ENCODE results near the gene ILK. TPM values are rescaled to one million over a fixed set of nuclear protein-coding genes. Genes with fewer than 3 reads are reported as not detected.

ILK gene
- total RNA-seq, 1 donor from 2014 or later = 128 TPM

DNA sequence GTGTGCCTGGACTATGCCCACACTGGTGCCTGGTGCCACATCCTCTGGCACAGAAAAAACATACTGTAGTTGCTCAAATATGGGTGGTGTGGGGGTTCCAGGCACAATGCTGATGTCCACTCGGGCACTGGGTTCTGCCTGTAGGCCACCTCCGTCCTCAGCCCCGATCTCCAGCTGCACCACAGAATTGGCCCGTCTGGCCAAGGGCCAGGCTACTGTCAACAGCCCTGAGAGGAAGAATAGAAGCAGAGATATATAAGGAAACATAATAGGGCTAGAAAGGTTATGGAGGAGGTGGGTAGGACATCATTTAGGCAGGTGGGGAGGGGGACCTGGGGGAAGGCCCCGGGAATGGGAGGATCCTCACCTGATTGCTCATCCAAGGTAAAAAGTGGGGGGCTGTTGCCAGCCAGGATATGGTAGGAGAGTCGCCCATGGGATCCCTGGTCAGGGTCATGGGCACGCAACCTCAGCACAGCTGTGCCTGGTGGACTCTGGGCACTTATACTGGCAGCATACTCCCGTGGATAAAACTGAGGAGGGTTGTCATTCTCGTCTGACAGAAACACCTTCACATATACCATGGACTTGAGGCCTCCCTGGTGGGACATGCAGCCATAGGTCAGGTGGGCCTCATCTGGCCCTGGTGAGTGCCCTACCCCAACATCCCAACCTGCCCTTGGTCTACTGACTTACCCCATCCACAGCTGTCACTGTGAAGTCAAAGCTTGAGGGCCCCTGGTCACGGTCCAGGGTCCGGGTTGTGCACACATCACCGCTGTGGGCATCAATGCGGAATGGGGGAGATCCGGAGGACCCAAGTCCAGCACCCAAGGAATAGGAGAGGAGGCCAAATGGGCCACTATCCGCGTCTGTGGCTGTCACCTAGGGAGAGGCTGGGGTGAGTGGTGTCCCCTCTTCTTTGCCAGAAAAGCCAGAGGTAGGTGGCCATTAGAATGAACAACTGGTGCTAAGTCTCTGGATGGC lies 30.1 kb downstream of the ILK start:
- intact Hi-C loops (cut with micrococcal nuclease) = no loop called here
- no peaks in the 10 kb centered on the region for H3K36me3 Mint-ChIP-seq (ENCODE audit: low read depth)
- CTCF ChIA-PET = no interaction called here
- POLR2A ChIA-PET = interaction anchor here (0.9 kb wide), 1 partner anchor 16 kb away, joined by 3 read pairs; no protein-coding TSS in a partner anchor
- H3K9me3 Mint-ChIP-seq = no peaks in the 10 kb centered on the region
- H3K4me1 Mint-ChIP-seq = no peaks in the 10 kb centered on the region
- no peak overlapping the region for H3K27ac Mint-ChIP-seq
- H3K27me3 Mint-ChIP-seq = no peaks in the 10 kb centered on the region
- DNase-seq (no peak), ATAC-seq (ENCODE audit: low read depth) (no peak)
- TF ChIP-seq, protein P1, sequence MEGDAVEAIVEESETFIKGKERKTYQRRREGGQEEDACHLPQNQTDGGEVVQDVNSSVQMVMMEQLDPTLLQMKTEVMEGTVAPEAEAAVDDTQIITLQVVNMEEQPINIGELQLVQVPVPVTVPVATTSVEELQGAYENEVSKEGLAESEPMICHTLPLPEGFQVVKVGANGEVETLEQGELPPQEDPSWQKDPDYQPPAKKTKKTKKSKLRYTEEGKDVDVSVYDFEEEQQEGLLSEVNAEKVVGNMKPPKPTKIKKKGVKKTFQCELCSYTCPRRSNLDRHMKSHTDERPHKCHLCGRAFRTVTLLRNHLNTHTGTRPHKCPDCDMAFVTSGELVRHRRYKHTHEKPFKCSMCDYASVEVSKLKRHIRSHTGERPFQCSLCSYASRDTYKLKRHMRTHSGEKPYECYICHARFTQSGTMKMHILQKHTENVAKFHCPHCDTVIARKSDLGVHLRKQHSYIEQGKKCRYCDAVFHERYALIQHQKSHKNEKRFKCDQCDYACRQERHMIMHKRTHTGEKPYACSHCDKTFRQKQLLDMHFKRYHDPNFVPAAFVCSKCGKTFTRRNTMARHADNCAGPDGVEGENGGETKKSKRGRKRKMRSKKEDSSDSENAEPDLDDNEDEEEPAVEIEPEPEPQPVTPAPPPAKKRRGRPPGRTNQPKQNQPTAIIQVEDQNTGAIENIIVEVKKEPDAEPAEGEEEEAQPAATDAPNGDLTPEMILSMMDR (IDR thresholded peaks at IDR 0.05) = no peak
- H3K4me3 Mint-ChIP-seq = no peak overlapping the region

- H3K4me3 Mint-ChIP-seq = no peak overlapping the region
- intact Hi-C loops (cut with micrococcal nuclease) = no loop called here
- H3K4me1 Mint-ChIP-seq = no peaks in the 10 kb centered on the region
- ATAC-seq (ENCODE audit: low read depth) (no peak), DNase-seq (no peak)
- H3K27me3 Mint-ChIP-seq = no peaks in the 10 kb centered on the region
- TF ChIP-seq, protein P1 (IDR thresholded peaks at IDR 0.05) = no peak
- CTCF ChIA-PET = no interaction called here
- POLR2A ChIA-PET = no interaction called here
- no peaks in the 10 kb centered on the region for H3K36me3 Mint-ChIP-seq (ENCODE audit: low read depth)
- no peak overlapping the region for H3K27ac Mint-ChIP-seq
- no peaks in the 10 kb centered on the region for H3K9me3 Mint-ChIP-seq
Measured at GRCh38 chr11:6634534-6634933, 31.0 kb downstream of the ILK start.

DNA sequence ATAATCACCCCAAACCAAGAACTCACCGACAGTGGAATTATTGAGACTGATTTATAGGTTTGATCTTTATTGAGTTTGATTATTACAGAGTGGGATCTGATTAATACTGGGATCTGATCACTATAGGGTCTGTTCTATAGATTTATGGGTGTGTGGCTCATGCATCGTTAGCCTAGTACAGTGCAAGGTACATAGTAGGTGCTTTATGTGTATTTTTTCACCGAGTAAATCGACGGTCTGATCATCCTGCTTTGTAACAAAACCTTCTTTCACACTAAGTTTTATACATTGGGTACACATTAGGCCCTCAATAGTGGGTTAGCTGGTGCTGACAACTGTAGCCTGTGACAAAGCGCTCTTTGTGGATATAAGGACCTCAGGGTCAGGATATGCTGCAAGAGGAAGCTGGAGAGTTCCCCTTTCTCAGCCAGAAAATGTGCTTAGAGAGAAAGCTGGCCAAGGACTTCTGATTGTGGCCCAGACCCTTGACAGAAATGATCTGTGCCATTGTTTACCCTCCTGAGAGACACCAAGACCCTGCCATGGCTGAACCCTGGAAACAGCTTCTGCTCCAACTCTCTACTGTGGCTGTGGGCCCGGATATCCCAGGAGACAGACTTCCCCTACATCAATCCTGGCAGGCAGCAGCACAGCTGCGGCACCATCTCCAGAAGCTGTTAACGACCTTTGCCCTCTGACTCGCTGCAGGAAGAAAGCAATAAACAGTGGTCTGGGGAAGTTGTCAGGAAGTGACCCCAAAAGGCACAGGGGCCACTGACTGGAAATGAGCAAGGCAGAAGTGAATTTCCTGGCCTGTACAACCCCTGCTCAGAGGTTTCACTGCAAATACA lies 31.7 kb downstream of the ILK start:
- no peak for ATAC-seq (ENCODE audit: low read depth)
- H3K4me1 Mint-ChIP-seq = no peaks in the 10 kb centered on the region
- POLR2A ChIA-PET = no interaction called here
- CTCF ChIA-PET = no interaction called here
- no peak overlapping the region for H3K4me3 Mint-ChIP-seq
- no peaks in the 10 kb centered on the region for H3K9me3 Mint-ChIP-seq
- no peaks in the 10 kb centered on the region for H3K36me3 Mint-ChIP-seq (ENCODE audit: low read depth)
- TF ChIP-seq, protein P1 (IDR thresholded peaks at IDR 0.05) = no peak
- no peak overlapping the region for H3K27ac Mint-ChIP-seq
- DNase-seq = no peak
- intact Hi-C loops (cut with micrococcal nuclease) = no loop called here
- H3K27me3 Mint-ChIP-seq = no peaks in the 10 kb centered on the region

- intact Hi-C loops (cut with micrococcal nuclease) = no loop called here
- Mint-ChIP-seq H3K4me3 (no peak overlapping the region), H3K27ac (no peak overlapping the region), H3K9me3 (no peaks in the 10 kb centered on the region), H3K27me3 (no peaks in the 10 kb centered on the region), H3K36me3 (ENCODE audit: low read depth) (no peaks in the 10 kb centered on the region), H3K4me1 (no peaks in the 10 kb centered on the region)
- ChIA-PET CTCF (interaction anchor here (1.0 kb wide), 1 partner anchor 131 kb away, joined by 3 read pairs; no protein-coding TSS in a partner anchor), POLR2A (no interaction called here)
- TF ChIP-seq, protein P1 (IDR thresholded peaks at IDR 0.05) = no peak
- no peak for ATAC-seq (ENCODE audit: low read depth)
- no peak for DNase-seq
Measured at GRCh38 chr11:6636480-6636879, 32.9 kb downstream of the ILK start.

GRCh38 chr11:6637871-6638270 lies 34.3 kb downstream of the ILK start:
- intact Hi-C loops (cut with micrococcal nuclease) = no loop called here
- CTCF ChIA-PET = no interaction called here
- Mint-ChIP-seq H3K9me3 (no peaks in the 10 kb centered on the region), H3K4me1 (no peaks in the 10 kb centered on the region), H3K27ac (no peak overlapping the region), H3K4me3 (no peak overlapping the region), H3K27me3 (no peaks in the 10 kb centered on the region), H3K36me3 (ENCODE audit: low read depth) (no peaks in the 10 kb centered on the region)
- TF ChIP-seq, protein P1 (IDR thresholded peaks at IDR 0.05) = no peak
- POLR2A ChIA-PET = no interaction called here
- ATAC-seq (ENCODE audit: low read depth) = no peak
- no peak for DNase-seq

Data from activated B cell treated with CpG ODN at 0.5 μM for 24 hours (primary cell).